ENCODE data around the gene S100A10.

The S100A10 gene

DNA sequence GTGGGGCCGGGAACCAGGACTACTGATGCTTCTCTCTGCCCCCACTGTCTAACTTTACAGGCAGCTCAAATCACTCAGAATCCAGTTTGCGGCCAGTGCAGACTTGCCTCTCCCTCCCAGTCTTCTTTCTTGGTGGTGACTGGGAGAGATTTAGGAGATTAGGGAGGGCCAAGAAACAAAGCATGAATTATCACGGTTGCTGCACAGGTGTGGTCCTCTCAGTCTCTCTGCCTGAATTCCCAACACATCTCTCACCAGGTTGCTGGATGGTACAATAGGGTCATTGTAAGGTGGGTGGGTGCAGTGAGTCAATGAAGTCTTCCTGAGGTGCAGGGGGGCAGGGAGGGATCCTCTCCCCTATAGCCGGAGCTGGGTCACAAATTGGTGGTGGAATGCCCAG, 30.6 kb upstream of the S100A10 start:
- H4K20me1 ChIP-seq (ENCODE audit: insufficient read depth) = no peaks in the 10 kb centered on the region
- peaks cover 2% of the 10 kb centered on the region for H3K4me1 ChIP-seq (ENCODE audit: low read depth, poor library complexity, severe bottlenecking)
- no peak overlapping the region for H3K27ac ChIP-seq
- no peak for TF ChIP-seq CTCF (conservative IDR thresholded peaks at IDR 0.05; ENCODE audit: low read depth, low read length)
- H3K27me3 ChIP-seq (ENCODE audit: insufficient read depth, low read depth) = no peaks in the 10 kb centered on the region
- no peak overlapping the region for H3K4me2 ChIP-seq
- H3K36me3 ChIP-seq (ENCODE audit: insufficient read depth) = no peaks in the 10 kb centered on the region
- H3K9ac ChIP-seq = no peak overlapping the region
- no peak overlapping the region for H3K4me3 ChIP-seq (IDR thresholded peaks at IDR 0.05; ENCODE audit: insufficient read depth, low read depth, low read length)
- no peaks in the 10 kb centered on the region for H3K79me2 ChIP-seq (ENCODE audit: insufficient read depth, low read depth)
- no peak overlapping the region for H2AFZ ChIP-seq (ENCODE audit: low read depth)

DNA sequence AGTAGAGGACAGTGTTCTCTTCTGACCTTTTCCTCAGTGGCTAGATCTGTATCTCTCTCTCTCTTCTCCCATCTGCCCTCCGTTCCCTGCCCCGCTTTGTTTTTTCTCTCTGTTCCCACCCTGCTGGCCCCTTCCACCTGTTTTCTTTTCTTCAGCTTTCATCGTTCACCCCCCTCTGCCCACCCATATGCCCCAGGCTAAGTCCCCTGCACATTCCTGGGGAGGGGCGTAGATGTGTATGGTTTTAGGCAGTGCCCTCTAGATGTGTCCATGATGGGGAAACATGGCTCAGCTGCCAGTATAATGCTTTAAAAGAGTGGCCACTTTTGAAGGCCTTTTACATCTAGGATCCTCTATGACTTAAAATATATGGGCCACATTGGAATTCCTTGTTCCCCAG, 29.6 kb upstream of the S100A10 start:
- no peak overlapping the region for H3K4me2 ChIP-seq
- TF ChIP-seq CTCF (conservative IDR thresholded peaks at IDR 0.05; ENCODE audit: low read depth, low read length) = no peak
- no peak overlapping the region for H2AFZ ChIP-seq (ENCODE audit: low read depth)
- no peaks in the 10 kb centered on the region for H3K36me3 ChIP-seq (ENCODE audit: insufficient read depth)
- H3K27me3 ChIP-seq (ENCODE audit: insufficient read depth, low read depth) = no peaks in the 10 kb centered on the region
- H3K79me2 ChIP-seq (ENCODE audit: insufficient read depth, low read depth) = no peaks in the 10 kb centered on the region
- no peak overlapping the region for H3K9ac ChIP-seq
- no peak overlapping the region for H3K4me3 ChIP-seq (IDR thresholded peaks at IDR 0.05; ENCODE audit: insufficient read depth, low read depth, low read length)
- no peaks in the 10 kb centered on the region for H3K4me1 ChIP-seq (ENCODE audit: low read depth, poor library complexity, severe bottlenecking)
- H3K27ac ChIP-seq = no peak overlapping the region
- H4K20me1 ChIP-seq (ENCODE audit: insufficient read depth) = no peaks in the 10 kb centered on the region

- Histone ChIP-seq H4K20me1 (ENCODE audit: insufficient read depth) (no peaks in the 10 kb centered on the region), H3K4me2 (no peak overlapping the region), H3K27me3 (ENCODE audit: insufficient read depth, low read depth) (no peaks in the 10 kb centered on the region), H3K79me2 (ENCODE audit: insufficient read depth, low read depth) (no peaks in the 10 kb centered on the region), H3K4me1 (ENCODE audit: low read depth, poor library complexity, severe bottlenecking) (no peaks in the 10 kb centered on the region), H3K27ac (no peak overlapping the region), H3K36me3 (ENCODE audit: insufficient read depth) (no peaks in the 10 kb centered on the region), H2AFZ (ENCODE audit: low read depth) (no peak overlapping the region), H3K4me3 (IDR thresholded peaks at IDR 0.05; ENCODE audit: insufficient read depth, low read depth, low read length) (no peak overlapping the region), H3K9ac (no peak overlapping the region)
- TF ChIP-seq CTCF (conservative IDR thresholded peaks at IDR 0.05; ENCODE audit: low read depth, low read length) = no peak
These were observed 28.8 kb upstream of the S100A10 start for GRCh38 chr1:152022474-152022873.

DNA sequence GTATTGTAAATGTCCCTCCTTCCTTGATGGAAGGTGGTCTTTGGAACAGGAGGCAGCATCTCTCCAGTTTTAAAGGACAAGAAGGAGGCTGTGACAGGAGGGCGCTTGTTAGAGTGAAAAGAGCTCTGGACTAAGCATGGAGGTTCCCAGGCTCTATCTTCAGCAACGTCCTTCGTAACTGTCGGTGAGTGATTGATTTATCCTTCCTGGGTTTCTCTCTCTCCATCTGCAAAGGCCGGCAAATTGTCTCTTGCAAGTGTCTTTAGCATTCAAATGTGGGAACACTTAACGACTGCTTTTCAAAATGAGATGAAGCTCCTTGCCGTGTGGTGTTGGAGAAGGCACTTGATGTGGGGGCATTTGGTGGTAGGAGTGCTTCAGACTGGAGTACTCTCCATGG, 27.9 kb upstream of the S100A10 start:
- Histone ChIP-seq H3K27me3 (ENCODE audit: insufficient read depth, low read depth) (no peaks in the 10 kb centered on the region), H3K27ac (no peak overlapping the region)

More for the DNA sequence above, 27.9 kb upstream of the S100A10 start:
- Histone ChIP-seq H3K36me3 (ENCODE audit: insufficient read depth) (no peaks in the 10 kb centered on the region), H2AFZ (ENCODE audit: low read depth) (no peak overlapping the region), H4K20me1 (ENCODE audit: insufficient read depth) (no peaks in the 10 kb centered on the region), H3K4me1 (ENCODE audit: low read depth, poor library complexity, severe bottlenecking) (no peaks in the 10 kb centered on the region), H3K4me2 (no peak overlapping the region), H3K4me3 (IDR thresholded peaks at IDR 0.05; ENCODE audit: insufficient read depth, low read depth, low read length) (no peak overlapping the region), H3K79me2 (ENCODE audit: insufficient read depth, low read depth) (no peaks in the 10 kb centered on the region), H3K9ac (no peak overlapping the region)
- no peak for TF ChIP-seq CTCF (conservative IDR thresholded peaks at IDR 0.05; ENCODE audit: low read depth, low read length)

Data from KMS-11 (cell line).